ENCODE results near the gene GRIN2A.

GRIN2A gene

DNA sequence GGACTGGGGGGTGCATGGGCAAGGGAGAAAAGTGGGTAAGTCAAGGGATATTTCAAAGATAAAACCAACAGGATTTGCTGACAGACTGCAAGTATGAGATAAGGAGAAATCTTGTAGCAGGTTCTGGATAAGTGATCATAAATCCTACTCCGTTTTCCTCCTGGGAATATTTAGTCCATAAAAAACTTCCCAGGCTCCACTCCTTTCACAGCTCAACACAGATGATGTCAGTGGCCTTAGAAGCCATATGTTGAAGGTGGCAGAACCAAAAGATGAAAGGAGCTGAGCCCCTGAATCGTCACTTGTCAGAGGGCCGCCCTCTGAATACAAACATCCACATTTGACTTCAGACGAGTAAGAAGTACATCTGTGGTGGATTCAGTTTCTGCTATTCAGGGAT lies 71.7 kb downstream of the GRIN2A start:
- no peaks in the 10 kb centered on the region for H3K27me3 ChIP-seq (ENCODE audit: low read depth)
- H3K36me3 ChIP-seq (replicated peaks), result no peaks in the 10 kb centered on the region
- DNase-seq (ENCODE audit: low spot score in 2 of 2), result no peak
- in situ Hi-C loops (cut with MboI; ENCODE audit: low sequenced_read_pairs), result no loop called here
- H3K9me3 ChIP-seq, result no peaks in the 10 kb centered on the region
- no peaks in the 10 kb centered on the region for H3K4me1 ChIP-seq
- H3K4me3 ChIP-seq, result no peak overlapping the region

DNA sequence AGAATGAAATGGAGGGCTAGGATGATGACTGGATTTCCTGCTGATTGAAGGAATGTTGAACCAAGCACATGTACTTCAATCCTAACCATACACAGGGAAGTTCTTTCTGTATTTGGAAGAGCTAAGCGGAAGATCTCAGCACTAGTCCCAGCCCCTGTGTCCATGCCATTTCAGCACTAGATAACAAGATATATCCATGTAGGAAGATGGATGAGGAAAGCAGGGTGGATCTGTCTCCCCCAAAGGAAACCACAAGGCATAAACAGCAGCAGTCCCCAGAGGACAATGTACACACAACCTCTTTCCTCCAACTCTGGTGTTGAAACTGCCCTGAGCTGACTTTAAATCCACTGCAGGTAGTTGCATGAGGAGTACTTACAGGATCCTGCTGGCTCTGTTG lies 75.1 kb downstream of the GRIN2A start:
- DNase-seq (ENCODE audit: low spot score in 2 of 2), result no peak
- in situ Hi-C loops (cut with MboI; ENCODE audit: low sequenced_read_pairs), result no loop called here
- Histone ChIP-seq H3K27me3 (ENCODE audit: low read depth) (no peaks in the 10 kb centered on the region), H3K4me1 (no peaks in the 10 kb centered on the region), H3K4me3 (no peak overlapping the region), H3K9me3 (no peaks in the 10 kb centered on the region), H3K36me3 (replicated peaks) (no peaks in the 10 kb centered on the region)

DNA sequence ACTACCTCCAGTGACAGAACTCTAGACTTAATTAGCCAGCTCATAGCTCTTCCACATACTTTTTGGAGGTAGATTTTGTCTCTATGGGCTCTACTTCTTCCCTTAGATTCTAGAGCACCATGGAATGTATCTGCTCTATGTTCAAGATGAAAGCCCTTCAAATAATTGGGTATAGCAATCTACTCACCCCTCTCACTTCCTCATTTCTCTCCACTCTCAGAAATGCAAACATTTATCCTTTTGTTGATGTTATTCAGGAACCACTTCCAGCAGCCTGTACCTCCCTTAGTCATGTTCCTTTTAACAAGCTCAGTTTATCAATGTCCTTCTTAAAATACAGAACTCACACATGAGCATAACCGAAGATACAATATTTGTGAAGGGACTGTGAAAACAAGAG lies 78.5 kb downstream of the GRIN2A start:
- Histone ChIP-seq H3K4me1 (no peaks in the 10 kb centered on the region), H3K4me3 (no peak overlapping the region), H3K9me3 (no peaks in the 10 kb centered on the region), H3K27me3 (ENCODE audit: low read depth) (no peaks in the 10 kb centered on the region), H3K36me3 (replicated peaks) (no peaks in the 10 kb centered on the region)
- in situ Hi-C loops (cut with MboI; ENCODE audit: low sequenced_read_pairs), result no loop called here
- no peak for DNase-seq (ENCODE audit: low spot score in 2 of 2)

DNA sequence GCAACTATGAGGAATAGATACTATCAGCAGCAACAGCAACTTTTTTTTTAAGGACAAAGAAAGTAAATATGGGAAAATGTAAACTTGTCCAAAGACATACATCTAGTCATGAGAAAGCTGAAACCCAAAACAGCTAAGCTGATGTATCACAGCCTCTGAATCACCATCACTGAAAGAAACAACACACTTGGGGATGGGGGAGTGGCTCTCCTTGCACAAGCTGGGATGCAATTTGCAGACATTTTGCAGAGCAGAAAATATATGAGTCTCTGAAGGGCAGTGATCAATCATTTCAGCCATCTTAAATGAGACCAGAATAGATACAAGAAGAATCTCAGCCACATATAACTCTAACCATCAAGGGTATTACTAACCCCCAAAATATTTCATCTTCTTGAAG lies 79.1 kb downstream of the GRIN2A start:
- Histone ChIP-seq H3K9me3 (no peaks in the 10 kb centered on the region), H3K36me3 (replicated peaks) (no peaks in the 10 kb centered on the region), H3K27me3 (ENCODE audit: low read depth) (no peaks in the 10 kb centered on the region), H3K4me1 (no peaks in the 10 kb centered on the region), H3K4me3 (no peak overlapping the region)
- no peak for DNase-seq (ENCODE audit: low spot score in 2 of 2)
- in situ Hi-C loops (cut with MboI; ENCODE audit: low sequenced_read_pairs), result no loop called here

DNA sequence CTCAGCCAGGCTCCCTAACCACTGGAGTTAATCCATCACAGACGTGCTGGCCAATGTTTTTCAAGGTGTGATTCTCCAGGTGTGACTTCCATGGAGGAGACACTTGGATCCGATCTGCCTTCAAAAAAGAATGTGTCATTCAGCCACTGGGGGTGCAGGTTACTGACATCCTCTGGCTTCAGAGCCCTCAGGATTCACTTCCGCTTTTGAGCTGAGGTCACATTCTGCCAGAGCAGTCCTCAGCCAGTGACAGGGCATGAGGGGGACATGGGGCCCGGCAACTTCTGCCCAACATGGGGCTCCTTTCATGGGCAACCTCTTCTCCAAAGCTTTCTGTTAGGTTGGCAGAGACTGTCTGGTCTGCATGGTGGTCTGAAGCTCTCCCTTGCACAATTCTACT lies 81.4 kb downstream of the GRIN2A start:
- Histone ChIP-seq H3K36me3 (replicated peaks) (no peaks in the 10 kb centered on the region), H3K4me3 (no peak overlapping the region), H3K4me1 (no peaks in the 10 kb centered on the region), H3K27me3 (ENCODE audit: low read depth) (no peaks in the 10 kb centered on the region), H3K9me3 (no peaks in the 10 kb centered on the region)
- no peak for DNase-seq (ENCODE audit: low spot score in 2 of 2)
- in situ Hi-C loops (cut with MboI; ENCODE audit: low sequenced_read_pairs), result no loop called here

DNA sequence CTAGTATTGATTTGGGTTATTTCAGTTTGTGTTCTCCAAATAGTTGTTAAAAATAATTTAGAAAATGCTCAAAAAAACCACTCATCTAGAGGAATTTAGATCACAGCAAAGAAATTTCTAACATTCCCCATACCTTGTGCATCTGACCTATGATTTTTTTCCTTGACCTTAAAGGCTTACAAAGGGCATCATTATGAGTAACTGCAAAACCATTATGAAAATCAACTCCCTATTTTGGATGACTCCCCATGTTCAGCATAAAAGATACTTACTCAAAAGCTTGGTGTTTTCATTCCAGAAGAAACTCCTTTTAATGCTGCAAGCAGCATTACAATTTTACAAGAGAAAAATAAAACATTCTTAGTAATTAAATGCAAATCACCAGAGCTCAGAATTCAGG lies 83.2 kb downstream of the GRIN2A start:
- no peaks in the 10 kb centered on the region for H3K4me1 ChIP-seq
- DNase-seq (ENCODE audit: low spot score in 2 of 2), result no peak
- H3K27me3 ChIP-seq (ENCODE audit: low read depth), result no peaks in the 10 kb centered on the region
- H3K9me3 ChIP-seq, result no peaks in the 10 kb centered on the region
- H3K4me3 ChIP-seq, result no peak overlapping the region
- no peaks in the 10 kb centered on the region for H3K36me3 ChIP-seq (replicated peaks)
- in situ Hi-C loops (cut with MboI; ENCODE audit: low sequenced_read_pairs), result no loop called here

DNA sequence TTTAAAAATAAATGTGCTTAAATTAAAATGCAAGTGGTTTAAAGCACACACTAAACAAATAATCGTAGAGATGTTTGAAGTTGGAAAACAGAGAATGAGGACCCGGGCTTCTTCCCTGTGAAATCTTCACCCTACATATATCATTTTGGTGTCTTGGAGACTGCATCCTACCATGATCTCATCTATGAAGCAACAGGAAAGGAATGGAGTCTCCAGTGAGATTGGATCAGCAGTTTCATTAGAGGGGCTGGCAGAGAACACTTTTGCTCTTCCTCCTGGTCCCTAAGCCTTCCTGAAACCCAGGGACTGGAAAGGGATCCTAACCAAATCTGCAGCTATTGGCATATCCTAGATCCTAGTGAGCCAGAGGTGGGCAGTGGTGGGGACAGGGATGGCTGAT lies 85.0 kb downstream of the GRIN2A start:
- H3K4me3 ChIP-seq, result no peak overlapping the region
- no peaks in the 10 kb centered on the region for H3K27me3 ChIP-seq (ENCODE audit: low read depth)
- in situ Hi-C loops (cut with MboI; ENCODE audit: low sequenced_read_pairs), result no loop called here
- no peak for DNase-seq (ENCODE audit: low spot score in 2 of 2)
- H3K36me3 ChIP-seq (replicated peaks), result no peaks in the 10 kb centered on the region
- H3K4me1 ChIP-seq, result no peaks in the 10 kb centered on the region
- H3K9me3 ChIP-seq, result no peaks in the 10 kb centered on the region

DNA sequence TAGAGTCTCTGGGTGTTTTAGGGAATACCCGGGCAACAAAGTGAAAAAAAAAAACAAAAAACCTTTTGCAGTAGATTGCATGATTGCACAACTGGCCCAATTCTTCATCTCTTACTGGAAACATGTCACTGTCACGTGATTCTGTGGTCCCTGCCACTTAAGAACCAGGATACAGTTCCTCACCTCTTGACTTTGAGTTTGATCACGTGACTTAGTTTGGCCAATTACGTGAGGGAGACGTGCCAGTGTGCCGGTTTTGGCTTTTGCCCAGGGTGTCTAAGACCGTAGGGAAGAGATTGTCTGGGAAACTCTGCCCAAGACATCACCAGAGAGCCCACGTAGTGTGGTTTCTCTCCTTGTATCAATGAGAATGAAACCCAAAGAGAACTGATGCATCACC lies 88.7 kb downstream of the GRIN2A start:
- no peaks in the 10 kb centered on the region for H3K4me1 ChIP-seq
- H3K9me3 ChIP-seq, result no peaks in the 10 kb centered on the region
- no peaks in the 10 kb centered on the region for H3K36me3 ChIP-seq (replicated peaks)
- in situ Hi-C loops (cut with MboI; ENCODE audit: low sequenced_read_pairs), result no loop called here
- DNase-seq (ENCODE audit: low spot score in 2 of 2), result no peak
- no peaks in the 10 kb centered on the region for H3K27me3 ChIP-seq (ENCODE audit: low read depth)
- H3K4me3 ChIP-seq, result no peak overlapping the region

DNA sequence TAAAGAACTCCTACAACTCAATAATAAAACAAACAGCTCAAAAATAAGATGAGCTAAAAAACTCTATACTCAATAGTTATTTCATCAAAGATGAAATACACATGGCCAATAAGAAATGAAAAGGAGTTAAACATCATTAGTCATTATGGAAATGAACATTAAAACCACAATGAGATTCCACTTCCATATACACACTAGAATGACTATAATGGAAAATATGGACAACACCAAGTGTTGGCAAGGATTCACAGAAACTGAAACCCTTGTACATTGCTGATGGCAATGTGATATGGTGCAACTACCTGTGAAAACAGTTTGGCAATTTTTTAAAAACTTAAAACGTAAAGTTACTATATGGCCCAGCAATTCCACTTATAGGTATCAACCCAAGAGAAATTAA lies 91.4 kb downstream of the GRIN2A start:
- no peaks in the 10 kb centered on the region for H3K9me3 ChIP-seq
- no peak overlapping the region for H3K4me3 ChIP-seq
- H3K36me3 ChIP-seq (replicated peaks), result no peaks in the 10 kb centered on the region
- no peaks in the 10 kb centered on the region for H3K27me3 ChIP-seq (ENCODE audit: low read depth)
- in situ Hi-C loops (cut with MboI; ENCODE audit: low sequenced_read_pairs), result no loop called here
- no peak for DNase-seq (ENCODE audit: low spot score in 2 of 2)
- H3K4me1 ChIP-seq, result no peaks in the 10 kb centered on the region

DNA sequence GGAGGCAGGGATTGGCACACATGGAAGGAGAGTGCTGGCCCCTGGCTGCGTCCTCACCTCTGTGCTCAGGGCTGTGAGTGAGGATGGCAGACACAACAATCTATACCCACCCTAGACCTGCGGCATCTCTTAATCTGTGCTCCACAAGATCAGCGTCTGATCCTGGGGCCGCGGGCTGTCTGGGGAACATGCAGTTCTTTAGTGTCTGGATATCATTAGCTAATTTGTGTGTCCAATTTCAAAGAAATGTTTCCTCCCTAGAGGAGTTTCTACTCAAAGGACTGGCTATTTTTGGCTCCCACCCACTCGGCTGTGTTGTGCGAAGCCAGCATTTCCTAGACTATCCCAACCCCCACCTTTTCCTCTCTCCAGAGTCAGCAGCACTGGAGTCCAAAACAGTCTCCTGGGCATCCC lies 93.8 kb downstream of the GRIN2A start:
- no peaks in the 10 kb centered on the region for H3K36me3 ChIP-seq (replicated peaks)
- in situ Hi-C loops (cut with MboI; ENCODE audit: low sequenced_read_pairs), result no loop called here
- no peak for DNase-seq (ENCODE audit: low spot score in 2 of 2)
- H3K27me3 ChIP-seq (ENCODE audit: low read depth), result no peaks in the 10 kb centered on the region
- no peak overlapping the region for H3K4me3 ChIP-seq
- no peaks in the 10 kb centered on the region for H3K4me1 ChIP-seq
- no peaks in the 10 kb centered on the region for H3K9me3 ChIP-seq

DNA sequence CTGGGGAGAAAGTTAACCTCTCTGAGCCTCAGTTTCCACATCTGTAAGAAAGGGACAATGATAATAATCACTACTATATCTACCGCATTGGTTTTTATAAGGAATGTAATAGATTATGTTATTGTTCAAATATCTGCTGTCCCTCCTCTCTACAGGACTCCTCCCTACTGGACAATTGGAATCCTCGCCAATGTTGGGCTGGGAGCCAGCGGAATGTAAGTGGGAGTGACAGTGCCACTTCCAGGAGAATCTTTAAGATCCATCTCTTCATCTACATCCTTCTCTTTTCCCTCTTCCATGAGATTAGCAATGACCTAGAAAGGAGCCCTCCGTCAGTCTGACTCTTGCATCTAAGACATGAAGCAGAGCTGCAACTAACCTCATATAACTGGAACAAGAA lies 95.1 kb downstream of the GRIN2A start:
- Histone ChIP-seq H3K36me3 (replicated peaks) (no peaks in the 10 kb centered on the region), H3K4me1 (no peaks in the 10 kb centered on the region), H3K9me3 (no peaks in the 10 kb centered on the region), H3K4me3 (no peak overlapping the region), H3K27me3 (ENCODE audit: low read depth) (no peaks in the 10 kb centered on the region)
- no peak for DNase-seq (ENCODE audit: low spot score in 2 of 2)
- in situ Hi-C loops (cut with MboI; ENCODE audit: low sequenced_read_pairs), result no loop called here

DNA sequence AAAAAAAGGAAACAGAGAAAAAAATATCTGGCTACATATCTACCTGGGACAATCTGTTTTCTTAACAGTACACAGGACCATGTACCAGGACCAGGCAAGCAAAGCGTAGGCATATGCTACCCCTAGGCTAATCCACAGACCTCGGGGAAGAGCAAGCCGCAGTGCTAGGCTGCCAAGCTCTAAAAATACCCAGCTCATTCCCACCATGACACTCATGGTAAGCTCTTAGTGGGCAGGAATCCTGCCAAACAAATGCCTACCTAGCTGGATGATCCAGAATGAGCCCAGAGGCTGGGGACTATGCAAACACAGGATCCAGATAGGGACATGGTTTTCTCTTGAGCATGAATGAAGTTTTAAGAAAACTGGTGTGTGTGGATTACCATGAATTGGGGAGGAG lies 95.6 kb downstream of the GRIN2A start:
- DNase-seq (ENCODE audit: low spot score in 2 of 2), result no peak
- H3K4me3 ChIP-seq, result no peak overlapping the region
- no peaks in the 10 kb centered on the region for H3K36me3 ChIP-seq (replicated peaks)
- H3K27me3 ChIP-seq (ENCODE audit: low read depth), result no peaks in the 10 kb centered on the region
- H3K9me3 ChIP-seq, result no peaks in the 10 kb centered on the region
- in situ Hi-C loops (cut with MboI; ENCODE audit: low sequenced_read_pairs), result no loop called here
- H3K4me1 ChIP-seq, result no peaks in the 10 kb centered on the region

DNA sequence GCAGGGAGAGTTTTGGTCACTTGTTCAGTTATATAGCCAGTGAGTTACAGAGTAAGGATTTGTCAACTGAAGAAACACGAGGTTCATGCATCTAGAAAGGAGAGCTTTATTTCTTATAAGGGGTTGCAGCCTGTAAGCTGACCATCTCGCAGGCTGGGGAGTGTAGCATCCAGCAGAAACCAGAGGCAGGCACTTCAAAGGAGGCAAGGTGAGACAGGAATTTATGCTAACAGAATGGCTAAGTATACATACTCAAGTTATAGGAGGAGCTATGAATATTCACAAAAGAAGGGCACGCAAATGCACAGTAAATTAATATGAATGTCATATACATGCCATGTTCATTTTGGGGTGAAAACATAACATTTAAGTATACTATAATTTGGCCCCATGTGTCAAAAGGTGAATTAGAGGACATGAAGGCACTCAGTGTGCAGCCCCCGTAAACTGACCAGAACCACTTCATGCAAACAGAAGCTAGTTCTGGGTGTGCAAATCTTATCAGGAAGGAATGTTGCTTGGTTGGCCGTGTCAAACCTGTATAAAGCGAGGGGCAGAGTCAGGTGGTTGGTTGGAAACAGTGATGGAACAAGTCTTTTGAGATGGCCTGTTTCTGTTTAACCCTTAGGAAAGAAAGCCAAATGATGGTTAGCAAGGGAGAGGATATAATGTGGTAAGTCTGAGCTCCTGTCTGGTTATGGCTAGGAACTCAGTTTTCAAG lies 97.0 kb downstream of the GRIN2A start:
- DNase-seq (ENCODE audit: low spot score in 2 of 2), result no peak
- Histone ChIP-seq H3K9me3 (no peaks in the 10 kb centered on the region), H3K4me1 (no peaks in the 10 kb centered on the region), H3K4me3 (no peak overlapping the region), H3K27me3 (ENCODE audit: low read depth) (no peaks in the 10 kb centered on the region), H3K36me3 (replicated peaks) (no peaks in the 10 kb centered on the region)
- in situ Hi-C loops (cut with MboI; ENCODE audit: low sequenced_read_pairs), result no loop called here

DNA sequence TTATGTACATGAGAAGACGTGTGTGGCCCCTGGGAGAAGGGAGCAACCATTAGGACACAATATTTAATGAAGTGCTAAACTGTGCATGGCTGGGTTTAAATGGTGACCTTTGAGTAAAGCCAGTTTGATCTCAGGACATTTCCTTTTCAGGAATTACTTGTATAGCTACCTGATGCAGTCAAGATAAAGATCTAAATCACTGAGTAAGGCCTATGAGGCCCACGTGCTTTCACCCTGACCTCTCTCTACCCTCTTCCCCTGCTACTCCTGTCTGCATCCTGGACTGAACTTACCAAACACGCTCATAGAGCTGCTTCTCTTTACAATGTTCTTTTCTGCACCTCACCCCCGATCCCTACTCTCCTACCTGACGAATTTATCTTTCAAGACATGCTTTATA lies 98.9 kb downstream of the GRIN2A start:
- H3K4me3 ChIP-seq, result no peak overlapping the region
- H3K9me3 ChIP-seq, result no peaks in the 10 kb centered on the region
- DNase-seq (ENCODE audit: low spot score in 2 of 2), result no peak
- H3K27me3 ChIP-seq (ENCODE audit: low read depth), result no peaks in the 10 kb centered on the region
- in situ Hi-C loops (cut with MboI; ENCODE audit: low sequenced_read_pairs), result no loop called here
- no peaks in the 10 kb centered on the region for H3K36me3 ChIP-seq (replicated peaks)
- H3K4me1 ChIP-seq, result no peaks in the 10 kb centered on the region
